ENCODE results near the gene LYL1.
A peak's percentile ranks its signal among the peaks of the same experiment; 100 is the strongest.

The LYL1 gene

GRCh38 chr19:13128583-13128982 is 25.9 kb upstream of the LYL1 start:
- DNase-seq, result no peak

GRCh38 chr19:13127811-13128575 is 25.3 kb upstream of the LYL1 start:
- DNase-seq, result no peak

- no peak for DNase-seq
Measured at GRCh38 chr19:13127051-13127450, 24.4 kb upstream of the LYL1 start.

GRCh38 chr19:13122980-13123957 is 20.6 kb upstream of the LYL1 start:
- DNase-seq, result no peak

- DNase-seq, result no peak
Measured at GRCh38 chr19:13122275-13122878, 19.7 kb upstream of the LYL1 start.

- no peak for DNase-seq
Measured at GRCh38 chr19:13121551-13122274, 19.1 kb upstream of the LYL1 start.

- DNase-seq, result no peak
Measured at GRCh38 chr19:13120817-13121216, 18.2 kb upstream of the LYL1 start.

GRCh38 chr19:13120031-13120430 is 17.4 kb upstream of the LYL1 start:
- DNase-seq, result no peak

GRCh38 chr19:13119627-13120026 is 17.0 kb upstream of the LYL1 start:
- DNase-seq, result no peak

GRCh38 chr19:13118424-13119193 is 16.0 kb upstream of the LYL1 start:
- DNase-seq, result no peak

- peak; percentile 83 for DNase-seq
Measured at GRCh38 chr19:13117772-13118423, 15.2 kb upstream of the LYL1 start, which contains the start of gene NACC1. TSS of gene NACC1 (plus strand) at chr19:13118264. CDS start at chr19:13135208, 16,944 bp downstream.

- DNase-seq, result no peak
Measured at GRCh38 chr19:13117176-13117771, 14.6 kb upstream of the LYL1 start.

- peak; percentile 81 for DNase-seq
Measured at GRCh38 chr19:13116282-13117175, 13.9 kb upstream of the LYL1 start, which contains the start of gene TRMT1. TSS of gene TRMT1 (minus strand) at chr19:13116740. CDS start at chr19:13116399, 341 bp downstream.

GRCh38 chr19:13115936-13116281 is 13.3 kb upstream of the LYL1 start:
- no peak for DNase-seq

GRCh38 chr19:13112555-13112954 is 9.9 kb upstream of the LYL1 start:
- DNase-seq, result no peak

GRCh38 chr19:13110099-13110610 is 7.5 kb upstream of the LYL1 start:
- DNase-seq, result no peak

GRCh38 chr19:13109361-13110098 is 6.9 kb upstream of the LYL1 start:
- DNase-seq, result no peak

- no peak for DNase-seq
Measured at GRCh38 chr19:13104848-13105711, 2.4 kb upstream of the LYL1 start.
